Retinal pigment epithelial cell (primary cell): Measurements from ENCODE around the gene FAH.

Source experiments
- DNase-seq: peaks from one replicate; pipeline ENCODE4 v3.0.0-alpha.2; 2010; ENCODE audit warnings: low read depth
- H3K4me3 ChIP-seq: 2 replicates; pipeline ENCODE4 v1.5.1; 2011; ENCODE audit warnings: mild to moderate bottlenecking, low read length, control low read depth, moderate library complexity
- TF ChIP-seq, protein P1 (sequence below): conservative IDR thresholded peaks from 2 replicates; pipeline ENCODE4 v1.5.1; 2011; ENCODE audit warnings: low read depth, low read length, control low read depth, inconsistent platforms

Gene FAH

DNA sequence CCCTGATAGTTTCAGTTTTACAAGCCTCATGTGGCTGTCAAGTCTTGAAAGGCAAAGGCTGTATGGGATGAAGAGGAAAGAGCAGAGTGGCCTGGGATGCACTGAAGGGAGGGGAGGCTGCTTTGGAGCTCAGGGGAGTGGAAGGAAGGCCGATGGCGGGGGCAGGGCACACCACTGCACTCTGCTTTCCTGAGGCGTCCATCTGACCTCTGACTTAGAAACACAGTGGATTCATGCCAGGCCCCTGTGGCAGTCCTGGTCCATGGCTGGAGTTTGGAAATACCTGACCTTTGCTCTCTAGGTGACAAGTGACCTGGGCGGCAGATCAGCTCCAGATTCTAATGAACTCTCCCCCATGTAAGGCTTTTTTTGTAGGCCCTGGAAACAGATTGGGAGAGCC lies 19.0 kb downstream of the FAH start:
- no peak for DNase-seq
- H3K4me3 ChIP-seq, result no peak overlapping the region
- TF ChIP-seq, protein P1, sequence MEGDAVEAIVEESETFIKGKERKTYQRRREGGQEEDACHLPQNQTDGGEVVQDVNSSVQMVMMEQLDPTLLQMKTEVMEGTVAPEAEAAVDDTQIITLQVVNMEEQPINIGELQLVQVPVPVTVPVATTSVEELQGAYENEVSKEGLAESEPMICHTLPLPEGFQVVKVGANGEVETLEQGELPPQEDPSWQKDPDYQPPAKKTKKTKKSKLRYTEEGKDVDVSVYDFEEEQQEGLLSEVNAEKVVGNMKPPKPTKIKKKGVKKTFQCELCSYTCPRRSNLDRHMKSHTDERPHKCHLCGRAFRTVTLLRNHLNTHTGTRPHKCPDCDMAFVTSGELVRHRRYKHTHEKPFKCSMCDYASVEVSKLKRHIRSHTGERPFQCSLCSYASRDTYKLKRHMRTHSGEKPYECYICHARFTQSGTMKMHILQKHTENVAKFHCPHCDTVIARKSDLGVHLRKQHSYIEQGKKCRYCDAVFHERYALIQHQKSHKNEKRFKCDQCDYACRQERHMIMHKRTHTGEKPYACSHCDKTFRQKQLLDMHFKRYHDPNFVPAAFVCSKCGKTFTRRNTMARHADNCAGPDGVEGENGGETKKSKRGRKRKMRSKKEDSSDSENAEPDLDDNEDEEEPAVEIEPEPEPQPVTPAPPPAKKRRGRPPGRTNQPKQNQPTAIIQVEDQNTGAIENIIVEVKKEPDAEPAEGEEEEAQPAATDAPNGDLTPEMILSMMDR, result no peak

DNA sequence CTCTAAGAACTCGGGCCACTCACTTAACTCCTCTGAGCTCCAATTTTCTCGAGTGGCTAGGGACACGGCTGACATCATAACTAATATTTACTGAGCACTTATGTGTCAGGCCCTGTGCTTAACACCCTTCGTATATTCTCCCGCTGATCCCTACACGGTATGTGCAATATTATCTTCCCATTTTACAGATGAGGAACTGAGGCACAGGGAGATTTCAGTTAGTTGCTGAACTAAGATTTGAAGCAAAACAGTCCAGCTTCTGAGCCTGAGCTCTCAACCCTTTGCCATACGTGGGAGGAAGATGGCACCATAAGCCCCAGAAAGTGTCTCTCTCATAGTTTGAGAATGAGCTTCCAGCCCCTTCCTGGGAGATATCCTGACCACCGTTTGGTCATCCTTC lies 19.6 kb downstream of the FAH start:
- TF ChIP-seq, protein P1, result no peak

DNA sequence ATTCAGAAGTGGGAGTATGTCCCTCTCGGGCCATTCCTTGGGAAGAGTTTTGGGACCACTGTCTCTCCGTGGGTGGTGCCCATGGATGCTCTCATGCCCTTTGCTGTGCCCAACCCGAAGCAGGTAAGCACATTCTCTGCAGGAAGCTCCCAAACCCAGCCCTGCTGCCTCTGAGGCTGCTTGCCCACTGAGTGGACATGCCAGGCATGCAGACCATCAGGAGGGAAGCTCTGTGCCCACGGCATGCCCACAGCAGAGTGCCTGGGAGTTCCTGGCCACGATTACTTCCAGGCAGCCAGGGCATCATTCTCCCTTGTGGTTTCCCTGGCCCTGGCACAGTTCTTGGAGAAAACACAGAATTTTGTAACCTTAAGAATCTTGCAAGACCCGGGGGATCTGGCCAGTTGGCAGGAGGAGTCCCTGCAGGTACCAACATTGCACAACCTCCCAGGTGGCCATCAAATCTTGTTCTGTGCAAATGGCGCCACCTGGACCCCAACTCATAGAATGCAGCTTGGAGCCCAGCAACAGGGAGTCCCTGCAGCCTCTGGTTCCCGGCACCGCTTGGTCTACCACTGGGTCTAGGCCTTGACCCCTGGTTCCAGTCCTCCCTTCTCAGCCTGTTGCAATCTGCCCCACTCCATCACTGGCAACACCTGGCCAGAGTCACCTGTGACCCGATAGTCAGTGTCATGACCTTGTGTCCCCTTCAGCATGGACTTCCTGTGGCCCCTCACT lies 20.4 kb downstream of the FAH start:
- no peak for DNase-seq
- H3K4me3 ChIP-seq, result no peak overlapping the region
- TF ChIP-seq, protein P1, result peak; percentile 78

More for the DNA sequence above, 19.6 kb downstream of the FAH start:
- no peak overlapping the region for H3K4me3 ChIP-seq
- no peak for DNase-seq

DNA sequence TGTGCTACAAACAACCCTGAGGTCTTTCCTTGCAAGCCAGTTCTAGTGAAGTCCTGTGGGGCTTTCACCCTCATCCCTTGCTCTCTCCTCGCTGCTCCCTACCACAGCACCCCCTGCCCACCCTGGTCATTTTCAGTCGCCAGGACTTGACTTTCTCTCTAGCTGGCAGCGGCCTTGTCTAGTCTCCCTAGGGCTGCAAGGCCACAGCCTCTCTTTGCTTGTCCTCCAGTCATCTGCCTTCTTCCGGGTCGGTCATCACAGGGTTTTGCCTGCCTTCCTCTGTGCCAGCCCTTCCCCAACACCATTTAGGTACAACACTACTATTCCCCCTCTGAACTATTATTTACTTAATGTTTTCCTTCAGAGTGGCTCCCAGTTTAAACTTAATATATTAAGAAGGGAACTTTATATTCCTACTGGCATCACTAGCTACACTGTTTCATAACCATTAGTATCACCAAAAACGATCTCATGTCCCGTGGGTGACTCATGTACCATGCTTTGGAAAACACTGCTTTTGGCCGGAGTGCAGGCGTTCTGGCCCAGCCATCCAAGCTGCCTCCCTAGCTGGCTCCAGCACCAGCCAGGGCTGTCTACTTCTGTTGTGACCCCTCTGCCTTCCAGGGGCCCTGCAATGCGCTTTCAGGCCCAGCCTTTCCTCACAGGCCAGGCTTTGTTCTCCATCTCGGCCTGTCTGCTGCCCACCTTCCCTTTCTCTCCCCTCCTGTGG lies 21.4 kb downstream of the FAH start:
- TF ChIP-seq, protein P1, result no peak
- peak; percentile 43 for DNase-seq
- H3K4me3 ChIP-seq, result no peak overlapping the region

DNA sequence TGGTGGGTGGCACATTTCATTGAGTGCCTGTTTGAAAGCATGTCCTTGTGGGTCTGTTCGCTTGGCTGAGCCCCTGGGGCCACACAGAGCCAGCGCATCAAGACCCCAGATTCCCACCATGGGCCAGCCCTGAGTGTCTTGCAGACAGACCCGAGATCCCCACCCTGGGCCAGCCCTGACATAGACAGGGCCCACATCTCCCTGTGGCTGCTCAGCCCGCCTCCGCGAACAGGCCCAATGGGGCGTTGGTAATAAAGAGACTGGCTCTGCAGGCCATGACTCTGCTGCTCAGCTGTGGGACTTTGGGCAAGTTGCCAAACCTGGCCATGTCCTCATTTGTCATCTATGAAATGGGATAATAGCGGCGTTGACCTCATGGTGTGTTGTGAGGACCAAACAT lies 22.6 kb downstream of the FAH start:
- TF ChIP-seq, protein P1, result no peak
- no peak for DNase-seq
- H3K4me3 ChIP-seq, result no peak overlapping the region

DNA sequence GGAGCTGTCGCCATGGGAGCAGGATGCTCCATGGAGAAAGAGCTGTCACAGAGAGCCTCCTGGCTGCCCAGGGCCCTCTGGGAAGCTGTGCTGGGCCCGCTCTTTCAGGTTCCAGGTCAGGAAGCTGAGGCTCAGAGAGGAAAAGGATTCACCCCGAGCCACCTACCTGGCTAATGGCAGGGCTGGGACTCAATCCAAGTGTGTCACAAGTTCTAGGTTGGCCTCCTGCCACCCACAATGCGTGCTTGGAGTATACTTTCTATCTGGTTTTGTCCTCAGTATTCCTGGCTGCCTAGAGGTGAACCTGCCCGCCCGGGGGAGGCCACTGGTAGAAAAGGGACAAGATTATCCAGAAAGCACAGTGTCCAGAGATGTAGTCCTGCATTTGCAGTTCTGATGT lies 23.6 kb downstream of the FAH start:
- DNase-seq, result no peak
- H3K4me3 ChIP-seq, result no peak overlapping the region
- TF ChIP-seq, protein P1, result no peak

DNA sequence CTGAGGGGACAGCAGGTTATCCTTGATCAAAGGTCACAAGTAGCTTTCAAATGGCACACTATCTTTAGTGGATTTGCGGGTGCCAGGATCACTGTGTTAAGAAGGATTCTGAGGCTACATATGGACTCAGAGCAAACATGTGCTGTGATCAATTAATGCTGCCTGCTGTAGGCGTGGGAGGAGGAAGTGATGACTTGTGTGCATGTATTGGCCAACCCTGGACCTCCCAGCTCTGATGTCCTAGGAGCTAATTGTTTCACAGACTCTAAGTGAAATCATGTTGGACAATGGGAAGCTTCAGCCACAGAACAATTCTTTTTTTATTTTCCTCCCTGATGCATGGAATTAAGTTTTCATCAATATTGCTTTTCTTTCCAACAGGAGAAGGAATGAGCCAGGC lies 24.4 kb downstream of the FAH start:
- TF ChIP-seq, protein P1, result no peak
- H3K4me3 ChIP-seq, result no peak overlapping the region
- no peak for DNase-seq
